HepG2 (cell line): ENCODE results near the gene NOTCH4. TPM values are rescaled to one million over a fixed set of nuclear protein-coding genes. Genes with fewer than 3 reads are reported as not detected.

Source experiments
- CTCF ChIP-seq: sonication (generic); formaldehyde crosslinking; IDR thresholded peaks from 2 replicates; pipeline ENCODE4 v1.5.0; 2020; ENCODE audit warnings: mild to moderate bottlenecking, missing genetic modification reagents, moderate library complexity
- KDM1A ChIP-seq: IDR thresholded peaks from 2 replicates; pipeline ENCODE4 v1.6.1; 2016; ENCODE audit warnings: missing compliant biosample characterization
- KLF12 ChIP-seq: sonication (generic); formaldehyde crosslinking; IDR thresholded peaks from 2 replicates; pipeline ENCODE4 v1.4.0; 2020; ENCODE audit warnings: missing genetic modification reagents, borderline replicate concordance
- MAFK ChIP-seq, 2 experiments: IDR thresholded peaks in 1 of 2; conservative IDR thresholded peaks in 1 of 2; 2 replicates each; pipeline ENCODE4 v1.6.1; 2011; ENCODE audit warnings: improper control_type of control experiment in 2 of 2, low read length in 2 of 2
- NFYB ChIP-seq: sonication (generic); formaldehyde crosslinking; IDR thresholded peaks from 2 replicates; pipeline ENCODE4 v1.4.0; 2020; ENCODE audit warnings: missing genetic modification reagents
- REPIN1 ChIP-seq: sonication (generic); formaldehyde crosslinking; IDR thresholded peaks from 2 replicates; pipeline ENCODE4 v1.8.0; 2022; ENCODE audit warnings: missing genetic modification reagents, low read depth, mild to moderate bottlenecking, borderline replicate concordance
- RFX1 ChIP-seq: fragments of 450-650 bp; IDR thresholded peaks from 2 replicates; pipeline ENCODE4 v1.6.1; 2017
- SATB2 ChIP-seq: sonication (generic); formaldehyde crosslinking; IDR thresholded peaks from 2 replicates; pipeline ENCODE4 v1.5.0; 2020; ENCODE audit warnings: missing genetic modification reagents
- SMAD1 ChIP-seq: sonication (generic); formaldehyde crosslinking; IDR thresholded peaks from 2 replicates; pipeline ENCODE4 v1.4.0; 2020; ENCODE audit warnings: missing genetic modification reagents, low read depth, mild to moderate bottlenecking, borderline replicate concordance
- ZBTB1 ChIP-seq: sonication (generic); formaldehyde crosslinking; IDR thresholded peaks from 2 replicates; pipeline ENCODE4 v1.4.0; 2020; ENCODE audit warnings: missing genetic modification reagents, borderline replicate concordance
- ZBTB3 ChIP-seq: sonication (generic); formaldehyde crosslinking; IDR thresholded peaks from 2 replicates; pipeline ENCODE4 v1.4.0; 2020; ENCODE audit warnings: low read depth, mild to moderate bottlenecking, moderate library complexity, missing genetic modification reagents, borderline replicate concordance
- ZC3H4 ChIP-seq: sonication (generic); formaldehyde crosslinking; IDR thresholded peaks from 2 replicates; pipeline ENCODE4 v1.4.0; 2020; ENCODE audit warnings: missing genetic modification reagents, borderline replicate concordance
- ZEB1 ChIP-seq: IDR thresholded peaks from 2 replicates; pipeline ENCODE4 v1.6.1; 2012; ENCODE audit warnings: mild to moderate bottlenecking, low read depth, inconsistent platforms; ENCODE audit not compliant: insufficient replicate concordance
- ZFP36 ChIP-seq: fragments of 150-350 bp; IDR thresholded peaks from 2 replicates; pipeline ENCODE4 v1.6.1; 2018; ENCODE audit warnings: borderline replicate concordance, low read length, low read depth; ENCODE audit not compliant: partially characterized antibody
- ZFX ChIP-seq: sonication (generic); formaldehyde crosslinking; IDR thresholded peaks from 2 replicates; pipeline ENCODE4 v1.4.0; 2020; ENCODE audit warnings: mild to moderate bottlenecking, low read depth, missing genetic modification reagents, moderate library complexity
- ZNF512 ChIP-seq: sonication (generic); formaldehyde crosslinking; IDR thresholded peaks from 2 replicates; pipeline ENCODE4 v1.4.0; 2020; ENCODE audit warnings: mild to moderate bottlenecking, missing genetic modification reagents
- ZNF512B ChIP-seq: sonication (generic); formaldehyde crosslinking; IDR thresholded peaks from 2 replicates; pipeline ENCODE4 v1.5.1; 2020; ENCODE audit warnings: missing genetic modification reagents, mild to moderate bottlenecking, borderline replicate concordance
- ZNF615 ChIP-seq: sonication (generic); formaldehyde crosslinking; IDR thresholded peaks from 2 replicates; pipeline ENCODE4 v1.5.0; 2020; ENCODE audit warnings: mild to moderate bottlenecking, missing genetic modification reagents, borderline replicate concordance
- ZNF737 ChIP-seq: sonication (generic); formaldehyde crosslinking; IDR thresholded peaks from 2 replicates; pipeline ENCODE4 v1.5.0; 2020; ENCODE audit warnings: missing genetic modification reagents, mild to moderate bottlenecking, borderline replicate concordance
- ZNF749 ChIP-seq: sonication (generic); formaldehyde crosslinking; IDR thresholded peaks from 2 replicates; pipeline ENCODE4 v1.8.0; 2022; ENCODE audit warnings: mild to moderate bottlenecking, missing genetic modification reagents, moderate library complexity, borderline replicate concordance
- ZNF766 ChIP-seq: sonication (generic); formaldehyde crosslinking; IDR thresholded peaks from 2 replicates; pipeline ENCODE4 v1.5.0; 2020; ENCODE audit warnings: missing genetic modification reagents, borderline replicate concordance
- ZNF773 ChIP-seq: sonication (generic); formaldehyde crosslinking; IDR thresholded peaks from 2 replicates; pipeline ENCODE4 v1.4.0; 2020; ENCODE audit warnings: missing genetic modification reagents, borderline replicate concordance
- ZNF788 ChIP-seq: sonication (generic); formaldehyde crosslinking; IDR thresholded peaks from 2 replicates; pipeline ENCODE4 v1.5.0; 2020; ENCODE audit warnings: mild to moderate bottlenecking, missing genetic modification reagents, borderline replicate concordance
- ZSCAN31 ChIP-seq: sonication (generic); formaldehyde crosslinking; IDR thresholded peaks from 2 replicates; pipeline ENCODE4 v1.5.0; 2020; ENCODE audit warnings: low read depth, mild to moderate bottlenecking, missing genetic modification reagents
- polyA plus RNA-seq, 8 experiments: library from polyadenylated mRNA; depleted of rRNA in 3 of 8; stranded (reverse) in 7 of 8; unstranded in 1 of 8; fragments of >200 nt; fragmentation: Illumina TruSeq in 4 of 8; extraction: Trizol in 4 of 8; gene quantifications; 2 replicates each; pipeline versions ENCODE4 v1.2.1 to v1.2.3, GENCODE V29; 2011 to 2016; ENCODE audit warnings: low read depth in 4 of 8, missing spikeins in 1 of 8, mixed read lengths in 1 of 8; ENCODE audit not compliant: insufficient read depth in 1 of 8
- total RNA-seq, 5 experiments: library from RNA; depleted of rRNA; stranded (reverse); fragments of >200 nt; fragmentation: Illumina TruSeq; extraction: Trizol; gene quantifications; 2 replicates each; pipeline ENCODE4 v1.2.3, GENCODE V29; 2016; ENCODE audit warnings: low read depth in 1 of 5

The NOTCH4 gene
- total and polyA plus RNA-seq, 2 of the 13 experiments (the other 11 are each of a cell fraction or from before 2014, with no cell fraction given), result 0.51 to 0.83 TPM

GRCh38 chr6:32210191-32210601, 13.7 kb downstream of the NOTCH4 start (continued):
- TF ChIP-seq SMAD1 (no peak), ZEB1 (no peak), MAFK (conservative IDR thresholded peaks at IDR 0.05 in 1 of 2, IDR thresholded peaks at IDR 0.05 in 1 of 2; ENCODE audit: low read length in 2 of 2) (no peak), SATB2 (CRISPR knock-in tag) (no peak), ZFX (CRISPR knock-in tag) (peak; percentile 42; the same call in 1 of the 2 replicates), REPIN1 (CRISPR knock-in tag) (peak; percentile 59; the same call in 1 of the 2 replicates), ZNF788 (CRISPR knock-in tag) (no peak), ZNF615 (no peak), ZNF737 (no peak), ZNF773 (no peak), ZFP36 (no peak), ZNF512 (CRISPR knock-in tag) (no peak), ZNF766 (CRISPR knock-in tag) (no peak), RFX1 (no peak), KLF12 (no peak), ZBTB3 (CRISPR knock-in tag) (no peak), KDM1A (CRISPR knock-in tag) (no peak), ZBTB1 (CRISPR knock-in tag) (no peak), NFYB (CRISPR knock-in tag) (no peak), ZNF749 (CRISPR knock-in tag) (no peak), CTCF (peak; percentile 18; the same call in 1 of the 2 replicates), ZNF512B (CRISPR knock-in tag) (no peak), ZC3H4 (no peak), ZSCAN31 (no peak)
